Activated T-helper 1 cell treated with anti-CD3 and anti-CD28 coated beads, Interleukin-12 subunit alpha, Interleukin-12 subunit beta, Interleukin-2, Interleukin-4 antibody, amounts not matched to agents 30 ng/mL and 10 ng/mL and 1 ng/mL, durations not matched to agents 14 hours and 24 hours and 36 hours (primary cell): Measurements from ENCODE around the gene PTPRQ. TPM values are rescaled to one million over a fixed set of nuclear protein-coding genes. Genes with fewer than 3 reads are reported as not detected.

Experiments
- DNase-seq: peaks from one replicate; pipeline ENCODE4 v3.0.0; 2021; ENCODE audit warnings: low spot score
- H3K27ac Mint-ChIP-seq: one replicate; pipeline ENCODE4 v1.8.0; 2021; ENCODE audit warnings: mild to moderate bottlenecking, mixed read lengths
- H3K27me3 Mint-ChIP-seq: one replicate; pipeline ENCODE4 v1.8.0; 2022; ENCODE audit warnings: mild to moderate bottlenecking, moderate library complexity, mixed read lengths; ENCODE audit not compliant: insufficient read depth
- H3K36me3 Mint-ChIP-seq: one replicate; pipeline ENCODE4 v1.8.0; 2021; ENCODE audit warnings: low read depth, mixed read lengths
- H3K4me1 Mint-ChIP-seq: one replicate; pipeline ENCODE4 v1.8.0; 2021; ENCODE audit warnings: low read depth, mixed read lengths
- H3K4me3 Mint-ChIP-seq: one replicate; pipeline ENCODE4 v1.8.0; 2021; ENCODE audit warnings: mild to moderate bottlenecking, moderate library complexity, mixed read lengths
- H3K9me3 Mint-ChIP-seq: one replicate; pipeline ENCODE4 v1.8.0; 2021; ENCODE audit warnings: mixed read lengths
- intact Hi-C: fragments of 100-400 bp; cut with micrococcal nuclease; formaldehyde crosslinking; loops from one replicate; pipeline ENCODE4 v1.15.1; 2024
- total RNA-seq: library from RNA; stranded (reverse); gene quantifications from 2 replicates; pipeline ENCODE4 v1.2.3, GENCODE V29; 2022

PTPRQ gene
- total RNA-seq, 1 donor from 2014 or later = not detected

DNA sequence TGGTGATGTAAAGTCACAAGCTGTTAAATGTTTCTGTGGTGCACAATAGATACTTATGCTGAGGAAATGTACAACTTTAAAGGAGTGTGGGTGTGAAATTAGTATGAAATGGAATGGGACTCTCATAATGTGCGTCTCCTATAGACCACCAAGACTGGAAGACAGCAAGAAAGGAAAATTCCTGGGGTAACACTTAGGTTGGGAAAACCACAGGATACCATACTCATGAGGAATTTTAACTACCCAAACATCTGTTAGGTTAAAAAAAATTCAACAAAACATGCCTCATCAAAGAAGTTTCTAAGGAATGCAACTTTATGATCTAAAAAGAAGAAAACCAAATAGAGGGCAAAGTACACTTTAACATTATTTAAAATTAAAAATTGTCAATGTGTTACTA, 149.7 kb downstream of the PTPRQ start:
- Mint-ChIP-seq H3K27ac (no peak overlapping the region), H3K4me1 (no peaks in the 10 kb centered on the region), H3K36me3 (no peaks in the 10 kb centered on the region), H3K9me3 (no peaks in the 10 kb centered on the region), H3K27me3 (no peaks in the 10 kb centered on the region), H3K4me3 (no peak overlapping the region)
- DNase-seq = no peak
- intact Hi-C loops = no loop called here

DNA sequence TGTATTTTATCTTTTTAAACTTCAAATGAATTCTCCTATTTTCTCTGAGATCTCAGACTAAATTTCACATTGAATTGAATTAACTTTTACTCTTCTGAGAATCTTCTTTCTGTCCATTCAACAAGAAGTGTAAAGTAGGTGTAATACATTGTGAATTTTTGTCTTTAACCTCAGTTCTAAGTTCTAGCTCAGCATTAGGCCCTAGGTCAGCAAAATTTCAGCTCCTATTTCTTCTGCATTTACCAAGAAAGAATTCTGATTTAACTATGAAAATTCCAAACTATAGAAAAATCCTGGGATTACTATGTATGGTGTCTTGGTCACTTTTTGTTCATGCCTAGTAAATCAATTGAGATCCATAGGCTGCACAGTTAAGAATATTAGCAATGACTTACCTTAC, 152.5 kb downstream of the PTPRQ start:
- Mint-ChIP-seq H3K9me3 (no peaks in the 10 kb centered on the region), H3K27me3 (no peaks in the 10 kb centered on the region), H3K4me1 (no peaks in the 10 kb centered on the region), H3K4me3 (no peak overlapping the region), H3K36me3 (no peaks in the 10 kb centered on the region), H3K27ac (no peak overlapping the region)
- intact Hi-C loops = no loop called here
- no peak for DNase-seq

DNA sequence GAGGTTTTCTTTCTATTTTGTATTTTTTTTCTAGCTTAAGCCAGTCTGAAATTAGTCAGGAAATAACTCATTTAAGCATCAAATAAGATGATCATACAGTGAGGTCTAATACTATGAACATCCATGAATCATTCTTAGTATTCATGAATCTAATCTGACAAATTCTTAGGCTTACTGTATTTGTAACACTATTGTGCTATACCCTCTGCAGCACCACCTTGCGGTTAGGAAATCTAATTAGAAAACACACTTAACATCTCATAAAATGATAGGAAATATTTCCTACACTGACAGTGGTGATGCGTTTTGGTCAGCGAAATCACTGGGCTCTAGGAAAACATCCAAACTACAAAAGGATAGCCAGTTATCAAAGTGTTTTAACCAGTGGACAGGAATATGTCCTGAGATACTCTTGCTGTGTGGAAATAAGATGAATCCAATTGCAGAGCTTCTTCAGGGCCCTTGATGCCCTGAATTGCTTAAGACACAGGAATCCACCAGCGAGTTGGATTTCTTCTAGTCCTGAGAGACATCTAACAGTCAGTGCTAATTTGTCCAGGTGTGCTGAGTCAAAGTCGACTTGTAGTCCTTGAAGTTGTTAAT, 154.1 kb downstream of the PTPRQ start:
- no peak overlapping the region for H3K4me3 Mint-ChIP-seq
- H3K27ac Mint-ChIP-seq = no peak overlapping the region
- no peaks in the 10 kb centered on the region for H3K36me3 Mint-ChIP-seq
- no peaks in the 10 kb centered on the region for H3K4me1 Mint-ChIP-seq
- no peaks in the 10 kb centered on the region for H3K9me3 Mint-ChIP-seq
- intact Hi-C loops = no loop called here
- DNase-seq = no peak
- H3K27me3 Mint-ChIP-seq = no peaks in the 10 kb centered on the region

DNA sequence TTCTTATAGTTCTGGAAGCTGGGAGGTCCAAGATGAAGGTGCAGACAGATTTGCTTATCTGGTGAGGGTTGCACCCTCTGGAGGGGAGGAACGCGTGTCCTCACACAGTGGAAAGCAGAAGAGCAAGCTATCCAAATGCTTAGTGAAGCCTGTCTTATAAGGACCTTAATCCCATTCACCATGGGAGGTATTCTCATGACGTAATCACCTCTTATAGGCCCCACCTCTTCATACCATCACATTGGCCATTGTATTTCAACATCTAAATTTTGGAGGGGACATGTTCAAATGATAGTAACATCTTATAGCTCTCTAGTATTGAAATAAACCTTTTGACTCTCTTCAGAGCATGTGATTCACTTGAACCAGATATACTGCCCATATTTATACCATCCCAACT, 158.4 kb downstream of the PTPRQ start:
- no peak overlapping the region for H3K27ac Mint-ChIP-seq
- intact Hi-C loops = no loop called here
- no peaks in the 10 kb centered on the region for H3K36me3 Mint-ChIP-seq
- peaks cover 1% of the 10 kb centered on the region for H3K27me3 Mint-ChIP-seq
- DNase-seq = no peak
- no peak overlapping the region for H3K4me3 Mint-ChIP-seq
- no peaks in the 10 kb centered on the region for H3K9me3 Mint-ChIP-seq
- H3K4me1 Mint-ChIP-seq = no peaks in the 10 kb centered on the region

DNA sequence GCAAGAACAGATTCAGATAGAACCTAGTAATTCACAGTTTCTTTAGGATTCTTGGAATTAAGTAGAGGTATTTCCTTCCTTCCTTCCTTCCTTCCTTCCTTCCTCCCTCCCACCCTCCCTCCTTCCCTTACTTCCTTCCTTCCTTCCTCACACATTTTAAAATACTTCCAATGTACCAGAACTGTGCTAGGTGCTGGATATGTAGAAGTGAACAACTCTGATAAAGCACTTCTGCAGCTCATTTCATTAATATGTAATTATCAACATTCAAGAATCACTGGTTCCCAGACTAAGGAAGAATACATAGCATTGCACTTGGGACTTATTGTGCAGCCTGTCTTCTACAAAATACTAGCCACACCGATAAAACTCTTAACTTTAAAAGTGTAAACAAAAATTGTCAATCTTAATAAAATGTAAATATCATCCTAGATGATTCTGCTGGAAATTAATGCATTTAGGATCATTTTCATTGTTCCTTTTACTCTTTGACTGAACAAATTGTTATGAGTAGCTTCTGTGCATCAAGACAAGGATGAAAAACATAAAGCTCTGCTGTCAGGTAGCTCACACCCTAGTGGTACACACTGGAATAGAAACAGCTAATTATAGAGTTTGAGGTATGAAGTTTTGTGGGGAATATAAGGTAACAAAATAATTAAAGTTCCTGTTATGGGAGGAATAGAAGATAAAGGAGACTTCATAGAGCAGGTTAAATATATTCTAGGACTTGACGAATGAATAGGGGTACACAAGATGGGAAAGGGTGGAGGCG, 163.5 kb downstream of the PTPRQ start:
- H3K4me3 Mint-ChIP-seq = no peak overlapping the region
- intact Hi-C loops = no loop called here
- no peaks in the 10 kb centered on the region for H3K4me1 Mint-ChIP-seq
- no peaks in the 10 kb centered on the region for H3K9me3 Mint-ChIP-seq
- H3K27me3 Mint-ChIP-seq = peaks cover 1% of the 10 kb centered on the region
- H3K27ac Mint-ChIP-seq = no peak overlapping the region
- no peak for DNase-seq
- H3K36me3 Mint-ChIP-seq = no peaks in the 10 kb centered on the region

DNA sequence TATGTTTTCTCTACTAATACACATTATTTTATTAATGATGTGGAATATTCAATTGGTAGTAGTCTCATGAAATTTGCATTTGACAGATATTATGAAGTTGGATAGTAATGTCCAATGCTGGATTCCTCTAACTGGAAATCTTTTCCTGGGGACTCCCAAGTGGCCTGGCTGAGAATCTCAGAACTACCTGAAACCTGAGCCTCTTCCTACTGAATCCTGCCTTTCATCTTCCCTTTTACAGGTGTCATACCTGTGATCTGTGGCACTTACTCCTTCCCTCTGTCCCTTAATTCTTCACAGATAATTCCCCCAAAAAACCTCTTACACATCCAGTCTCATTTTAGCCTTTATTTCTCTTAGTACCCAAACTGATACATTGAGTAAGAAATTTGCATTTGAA, 173.7 kb downstream of the PTPRQ start:
- Mint-ChIP-seq H3K4me1 (no peaks in the 10 kb centered on the region), H3K36me3 (no peaks in the 10 kb centered on the region), H3K27ac (no peak overlapping the region), H3K27me3 (no peaks in the 10 kb centered on the region), H3K4me3 (no peak overlapping the region), H3K9me3 (no peaks in the 10 kb centered on the region)
- intact Hi-C loops = no loop called here
- no peak for DNase-seq

DNA sequence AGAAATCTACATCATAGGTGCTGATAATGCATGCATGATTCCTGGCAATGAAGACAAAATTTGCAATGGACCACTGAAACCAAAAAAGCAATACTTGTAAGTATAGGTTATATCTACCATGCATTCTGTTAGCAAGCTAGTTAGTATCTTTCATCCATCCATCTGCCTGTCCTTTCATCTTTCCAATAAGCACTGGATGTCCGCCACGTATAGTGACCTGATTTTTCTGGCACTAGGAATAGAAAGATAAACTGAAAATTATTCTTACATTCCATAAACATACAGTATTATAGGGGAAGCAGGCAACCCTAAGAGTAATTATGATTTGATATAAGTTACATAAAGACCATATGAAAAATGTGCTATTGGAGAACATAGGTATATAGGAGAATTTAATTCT, 176.2 kb downstream of the PTPRQ start:
- no peaks in the 10 kb centered on the region for H3K36me3 Mint-ChIP-seq
- H3K9me3 Mint-ChIP-seq = no peaks in the 10 kb centered on the region
- no peaks in the 10 kb centered on the region for H3K27me3 Mint-ChIP-seq
- H3K27ac Mint-ChIP-seq = no peak overlapping the region
- intact Hi-C loops = no loop called here
- H3K4me3 Mint-ChIP-seq = no peak overlapping the region
- H3K4me1 Mint-ChIP-seq = no peaks in the 10 kb centered on the region
- DNase-seq = no peak

DNA sequence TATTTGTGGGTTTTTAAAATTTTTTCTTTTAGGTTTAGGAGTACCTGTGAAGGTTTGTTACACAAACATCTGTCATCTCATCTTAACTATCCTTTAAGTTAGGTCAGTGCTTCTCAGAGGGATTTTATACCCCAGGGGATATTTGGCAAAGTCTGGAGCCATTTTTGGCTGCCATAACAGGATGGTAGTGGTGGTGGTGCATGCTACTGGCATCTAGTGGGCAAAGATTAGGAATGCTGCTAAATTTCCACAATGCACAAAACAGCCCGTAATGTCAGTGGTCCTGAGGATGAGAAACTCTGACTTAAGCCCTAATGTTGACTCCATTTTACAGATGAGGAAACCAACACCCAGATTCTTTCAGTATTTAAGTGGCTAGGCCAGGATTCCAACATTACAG, 178.2 kb downstream of the PTPRQ start:
- Mint-ChIP-seq H3K9me3 (no peaks in the 10 kb centered on the region), H3K4me1 (no peaks in the 10 kb centered on the region), H3K27me3 (no peaks in the 10 kb centered on the region), H3K36me3 (no peaks in the 10 kb centered on the region), H3K27ac (no peak overlapping the region), H3K4me3 (no peak overlapping the region)
- intact Hi-C loops = no loop called here
- no peak for DNase-seq

DNA sequence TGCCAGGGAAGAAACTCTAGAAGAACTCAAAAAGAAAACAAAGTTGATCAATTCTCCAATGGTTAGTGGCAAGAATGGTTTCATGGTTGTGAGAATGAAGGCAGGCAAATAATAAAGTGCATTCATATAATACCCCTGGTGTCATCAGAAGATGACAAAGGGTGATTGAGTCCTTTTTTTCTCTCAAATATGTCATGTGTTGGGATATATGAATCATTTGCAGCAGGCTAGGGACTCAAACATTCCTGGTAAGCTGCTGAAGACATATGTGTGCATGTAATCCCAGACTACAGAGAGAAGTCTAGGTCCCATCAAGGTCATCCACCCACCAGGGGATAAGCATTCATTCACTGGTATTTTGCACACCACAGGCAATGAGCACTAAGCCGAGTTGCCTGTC, 181.0 kb downstream of the PTPRQ start:
- H3K4me3 Mint-ChIP-seq = no peak overlapping the region
- no peaks in the 10 kb centered on the region for H3K36me3 Mint-ChIP-seq
- H3K9me3 Mint-ChIP-seq = no peaks in the 10 kb centered on the region
- intact Hi-C loops = no loop called here
- H3K27ac Mint-ChIP-seq = no peak overlapping the region
- no peaks in the 10 kb centered on the region for H3K27me3 Mint-ChIP-seq
- H3K4me1 Mint-ChIP-seq = no peaks in the 10 kb centered on the region
- DNase-seq = no peak

DNA sequence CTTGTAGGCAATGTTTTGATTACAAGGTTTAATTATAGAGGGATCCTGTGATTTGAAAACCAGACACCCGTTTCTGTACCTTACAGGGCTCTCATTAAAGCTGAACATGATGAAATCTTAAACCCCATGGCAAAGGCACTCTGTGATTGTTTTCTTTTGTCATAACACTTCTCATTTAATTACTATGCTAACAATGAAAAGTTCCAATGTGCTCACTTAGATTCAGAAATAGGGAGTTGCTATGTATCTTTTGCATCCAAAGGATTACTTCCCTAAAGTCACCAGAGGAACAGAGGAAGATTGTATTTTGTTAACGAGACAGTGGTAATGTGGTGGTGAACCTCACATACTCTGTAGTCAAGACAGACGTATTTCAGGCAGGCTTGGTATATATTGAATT, 181.9 kb downstream of the PTPRQ start:
- H3K36me3 Mint-ChIP-seq = no peaks in the 10 kb centered on the region
- no peak overlapping the region for H3K27ac Mint-ChIP-seq
- H3K27me3 Mint-ChIP-seq = no peaks in the 10 kb centered on the region
- intact Hi-C loops = no loop called here
- no peaks in the 10 kb centered on the region for H3K9me3 Mint-ChIP-seq
- H3K4me1 Mint-ChIP-seq = no peaks in the 10 kb centered on the region
- DNase-seq = no peak
- H3K4me3 Mint-ChIP-seq = no peak overlapping the region

DNA sequence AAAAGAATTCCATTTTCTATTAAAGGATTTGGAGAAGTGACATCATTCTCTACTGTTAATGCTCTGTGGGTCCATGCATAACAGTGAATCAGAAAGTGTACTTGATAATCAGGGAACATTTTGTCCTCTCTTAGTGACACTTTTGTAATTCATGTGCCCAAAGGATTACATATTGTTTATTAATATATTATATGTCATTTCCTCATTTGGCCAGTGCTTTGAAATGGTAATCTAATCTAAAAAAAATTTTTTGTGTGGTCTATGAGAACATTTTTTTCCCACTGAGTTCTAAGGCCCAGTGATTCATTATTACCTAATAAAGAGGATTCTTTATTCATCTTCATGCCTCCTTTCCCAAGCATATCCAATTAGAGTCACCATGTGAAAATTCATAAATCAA, 183.7 kb downstream of the PTPRQ start:
- intact Hi-C loops = no loop called here
- H3K27ac Mint-ChIP-seq = no peak overlapping the region
- H3K4me1 Mint-ChIP-seq = no peaks in the 10 kb centered on the region
- H3K27me3 Mint-ChIP-seq = no peaks in the 10 kb centered on the region
- H3K4me3 Mint-ChIP-seq = no peak overlapping the region
- no peaks in the 10 kb centered on the region for H3K36me3 Mint-ChIP-seq
- DNase-seq = no peak
- H3K9me3 Mint-ChIP-seq = no peaks in the 10 kb centered on the region

DNA sequence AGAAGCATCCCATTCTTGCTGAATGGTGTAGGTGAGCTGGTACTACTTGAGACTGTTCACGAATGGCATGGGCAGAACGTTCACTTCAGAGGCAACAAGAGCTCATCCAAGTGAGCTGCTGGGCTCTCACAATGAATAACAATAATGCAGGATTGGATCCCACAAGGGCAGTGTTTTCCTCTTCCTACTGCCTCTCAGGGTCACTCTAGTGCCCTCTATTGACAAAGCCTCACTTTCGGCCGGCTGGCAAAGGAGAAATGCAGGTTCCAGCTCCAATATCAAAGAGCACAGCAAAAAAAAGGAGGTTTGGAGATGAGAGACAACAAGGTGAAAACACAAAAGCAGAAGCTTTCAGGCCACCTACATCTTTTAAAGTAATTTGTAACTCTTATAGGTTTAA, 188.8 kb downstream of the PTPRQ start:
- Mint-ChIP-seq H3K4me3 (no peak overlapping the region), H3K9me3 (no peaks in the 10 kb centered on the region), H3K36me3 (no peaks in the 10 kb centered on the region), H3K4me1 (no peaks in the 10 kb centered on the region), H3K27me3 (no peaks in the 10 kb centered on the region), H3K27ac (no peak overlapping the region)
- no peak for DNase-seq
- intact Hi-C loops = no loop called here

DNA sequence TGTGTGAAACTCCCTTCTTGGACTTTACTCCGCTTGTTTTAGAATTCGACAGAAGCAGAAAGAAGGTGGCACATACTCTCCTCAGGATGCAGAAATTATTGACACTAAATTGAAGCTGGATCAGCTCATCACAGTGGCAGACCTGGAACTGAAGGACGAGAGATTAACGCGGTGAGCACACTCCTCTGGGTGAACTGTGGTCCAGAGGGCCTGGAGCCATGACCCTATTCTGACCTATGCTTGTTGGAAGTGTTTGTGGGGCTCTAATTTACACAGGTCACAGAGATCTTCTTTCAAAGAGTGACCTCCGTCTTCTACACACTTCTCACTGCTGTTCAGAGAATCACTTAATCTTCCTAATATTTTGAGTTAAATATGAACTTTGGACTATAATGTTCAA, 190.9 kb downstream of the PTPRQ start:
- Mint-ChIP-seq H3K4me3 (no peak overlapping the region), H3K27me3 (no peaks in the 10 kb centered on the region), H3K4me1 (no peaks in the 10 kb centered on the region), H3K9me3 (no peaks in the 10 kb centered on the region), H3K27ac (no peak overlapping the region), H3K36me3 (no peaks in the 10 kb centered on the region)
- no peak for DNase-seq
- intact Hi-C loops = no loop called here

DNA sequence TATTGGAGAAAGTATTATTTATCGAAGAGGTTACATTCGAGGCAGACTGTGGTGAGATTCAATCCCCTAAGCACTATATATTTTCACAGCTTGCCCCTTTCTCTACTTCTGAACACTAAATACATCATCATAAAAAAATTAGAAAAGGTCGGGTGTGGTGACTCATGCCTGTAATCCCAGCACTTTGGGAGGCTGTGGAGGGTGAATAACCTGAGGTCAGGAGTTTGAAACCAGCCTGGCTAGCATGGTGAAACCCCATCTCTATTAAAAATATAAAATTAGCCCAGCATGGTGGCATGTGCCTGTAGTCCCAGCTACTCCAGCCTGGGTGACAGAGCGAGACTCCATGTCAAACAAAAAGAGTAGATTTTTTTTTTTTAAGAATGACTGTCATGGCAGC, 192.8 kb downstream of the PTPRQ start:
- H3K4me1 Mint-ChIP-seq = no peaks in the 10 kb centered on the region
- H3K36me3 Mint-ChIP-seq = no peaks in the 10 kb centered on the region
- no peak overlapping the region for H3K4me3 Mint-ChIP-seq
- no peaks in the 10 kb centered on the region for H3K27me3 Mint-ChIP-seq
- no peak for DNase-seq
- intact Hi-C loops = no loop called here
- no peaks in the 10 kb centered on the region for H3K9me3 Mint-ChIP-seq
- no peak overlapping the region for H3K27ac Mint-ChIP-seq
